GM12873 (cell line): ENCODE results near the gene RHEX.

Source experiments
- TF ChIP-seq, protein P1 (sequence below): IDR thresholded peaks from 2 replicates; pipeline ENCODE4 v1.5.1; 2012; ENCODE audit warnings: low read depth, mild to moderate bottlenecking, moderate library complexity, low read length, control low read depth; ENCODE audit not compliant: insufficient read depth; ENCODE audit errors: missing control alignments

Gene RHEX

DNA sequence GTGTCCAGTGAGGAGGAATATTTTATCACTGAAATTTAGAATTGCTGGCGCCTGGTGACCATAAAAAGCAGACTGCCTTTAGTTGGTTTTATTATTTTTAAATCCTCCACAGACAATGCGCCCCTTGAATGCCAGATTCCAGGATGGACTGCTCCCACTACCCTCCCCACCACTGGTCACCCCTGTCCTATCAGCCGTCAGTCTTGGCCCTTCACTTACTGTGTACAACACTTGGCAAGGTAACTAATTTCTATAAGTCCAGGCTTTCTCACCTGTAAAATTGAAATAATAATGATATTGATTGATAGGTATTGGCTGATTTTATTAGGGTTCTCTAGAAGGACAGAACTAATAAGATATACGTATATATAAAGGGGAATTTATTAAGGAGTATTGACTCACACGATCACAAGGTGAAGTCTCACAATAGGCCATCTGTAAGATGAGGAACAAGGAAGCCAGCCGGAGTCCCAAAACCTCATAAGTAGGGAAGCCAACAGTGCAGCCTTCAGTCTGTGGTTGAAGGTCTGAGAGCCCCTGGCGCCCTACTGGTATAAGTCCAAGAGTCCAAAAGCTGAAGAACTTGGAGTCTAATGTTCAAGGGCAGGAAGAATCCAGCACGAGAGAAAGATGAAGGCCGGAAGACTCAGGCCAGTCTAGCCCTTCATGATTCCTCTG, 17.8 kb downstream of the RHEX start:
- TF ChIP-seq, protein P1, sequence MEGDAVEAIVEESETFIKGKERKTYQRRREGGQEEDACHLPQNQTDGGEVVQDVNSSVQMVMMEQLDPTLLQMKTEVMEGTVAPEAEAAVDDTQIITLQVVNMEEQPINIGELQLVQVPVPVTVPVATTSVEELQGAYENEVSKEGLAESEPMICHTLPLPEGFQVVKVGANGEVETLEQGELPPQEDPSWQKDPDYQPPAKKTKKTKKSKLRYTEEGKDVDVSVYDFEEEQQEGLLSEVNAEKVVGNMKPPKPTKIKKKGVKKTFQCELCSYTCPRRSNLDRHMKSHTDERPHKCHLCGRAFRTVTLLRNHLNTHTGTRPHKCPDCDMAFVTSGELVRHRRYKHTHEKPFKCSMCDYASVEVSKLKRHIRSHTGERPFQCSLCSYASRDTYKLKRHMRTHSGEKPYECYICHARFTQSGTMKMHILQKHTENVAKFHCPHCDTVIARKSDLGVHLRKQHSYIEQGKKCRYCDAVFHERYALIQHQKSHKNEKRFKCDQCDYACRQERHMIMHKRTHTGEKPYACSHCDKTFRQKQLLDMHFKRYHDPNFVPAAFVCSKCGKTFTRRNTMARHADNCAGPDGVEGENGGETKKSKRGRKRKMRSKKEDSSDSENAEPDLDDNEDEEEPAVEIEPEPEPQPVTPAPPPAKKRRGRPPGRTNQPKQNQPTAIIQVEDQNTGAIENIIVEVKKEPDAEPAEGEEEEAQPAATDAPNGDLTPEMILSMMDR: no peak

DNA sequence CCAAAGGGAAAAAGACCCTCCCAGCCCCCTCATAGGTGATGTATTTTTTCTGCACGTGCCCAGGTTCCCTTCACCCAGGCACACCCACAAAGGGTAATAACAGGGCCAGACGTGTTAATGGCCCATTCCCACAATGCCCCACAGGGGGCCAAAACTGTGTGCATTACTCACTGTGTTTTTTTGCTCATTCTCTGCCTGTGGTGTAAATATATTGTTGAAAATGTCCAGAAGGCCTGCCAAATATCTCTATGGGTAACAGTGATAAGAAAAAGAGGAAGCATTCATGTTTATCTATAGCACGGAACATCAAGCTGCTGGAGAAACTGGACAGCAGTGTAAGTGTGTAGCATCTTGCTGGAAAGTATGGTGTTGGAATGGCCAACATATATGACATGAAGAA, 21.9 kb downstream of the RHEX start:
- TF ChIP-seq, protein P1: peak; percentile 34

DNA sequence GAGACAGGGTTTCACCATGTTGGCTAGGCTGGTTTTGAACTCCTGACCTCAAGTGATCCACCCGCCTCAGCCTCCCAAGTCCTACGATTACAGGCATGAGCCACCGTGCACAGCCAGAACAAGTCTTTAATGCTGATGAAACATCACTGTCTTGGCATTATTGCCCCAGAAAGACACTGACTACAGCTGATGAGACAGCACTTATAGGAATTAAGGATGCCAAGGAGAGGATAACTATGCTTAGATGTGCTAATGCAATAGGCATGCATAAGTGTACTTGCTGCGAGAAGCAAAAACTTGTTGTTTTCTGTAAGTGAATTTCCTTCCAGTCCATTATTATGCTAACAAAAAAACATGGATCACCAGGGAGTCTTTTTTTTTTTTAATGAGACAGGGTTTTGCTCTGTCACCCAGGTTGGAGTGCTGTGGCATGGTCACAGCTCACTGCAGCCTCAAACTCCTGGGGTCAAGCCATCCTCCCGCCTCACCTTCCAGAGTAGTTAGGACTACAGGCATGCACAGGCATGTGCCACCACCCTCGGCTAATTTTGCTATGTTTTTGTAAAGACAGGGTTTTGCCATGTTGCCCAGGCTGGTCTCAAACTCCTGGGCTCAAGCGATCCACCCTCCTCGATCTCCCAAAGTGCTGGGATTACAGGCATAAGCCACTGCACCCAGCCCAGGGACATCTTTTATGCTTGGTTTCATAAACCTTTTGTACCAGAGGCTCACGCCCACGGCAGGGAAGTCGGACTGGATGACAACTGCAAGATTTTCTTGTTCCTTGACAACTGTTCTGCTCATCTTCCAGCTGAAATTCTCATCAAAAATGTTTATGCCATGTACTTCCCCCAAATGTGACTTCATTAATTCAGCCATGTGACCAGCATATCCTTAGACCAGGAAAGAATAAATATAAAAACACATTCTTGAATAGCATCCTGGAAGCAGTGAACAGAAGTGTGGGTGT, 23.1 kb downstream of the RHEX start:
- TF ChIP-seq, protein P1: no peak

DNA sequence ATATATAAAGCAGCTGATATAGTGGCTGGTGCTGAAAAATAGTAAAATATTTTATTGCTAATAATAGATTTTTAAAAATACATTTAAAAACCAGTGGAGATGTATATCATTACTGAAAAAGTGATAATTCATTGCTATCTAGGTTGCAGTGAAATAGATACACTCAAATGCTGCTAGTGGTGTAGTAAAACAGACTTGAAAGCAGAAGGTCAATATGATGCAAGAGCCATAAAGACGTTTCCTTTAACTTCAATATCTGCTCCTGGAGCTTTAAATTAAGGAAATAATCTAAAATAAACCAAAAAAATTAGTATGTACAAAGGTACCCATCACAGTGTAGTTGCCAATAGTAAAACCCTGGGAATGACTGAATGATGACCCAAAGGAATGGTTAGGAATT, 26.2 kb downstream of the RHEX start:
- TF ChIP-seq, protein P1: no peak

DNA sequence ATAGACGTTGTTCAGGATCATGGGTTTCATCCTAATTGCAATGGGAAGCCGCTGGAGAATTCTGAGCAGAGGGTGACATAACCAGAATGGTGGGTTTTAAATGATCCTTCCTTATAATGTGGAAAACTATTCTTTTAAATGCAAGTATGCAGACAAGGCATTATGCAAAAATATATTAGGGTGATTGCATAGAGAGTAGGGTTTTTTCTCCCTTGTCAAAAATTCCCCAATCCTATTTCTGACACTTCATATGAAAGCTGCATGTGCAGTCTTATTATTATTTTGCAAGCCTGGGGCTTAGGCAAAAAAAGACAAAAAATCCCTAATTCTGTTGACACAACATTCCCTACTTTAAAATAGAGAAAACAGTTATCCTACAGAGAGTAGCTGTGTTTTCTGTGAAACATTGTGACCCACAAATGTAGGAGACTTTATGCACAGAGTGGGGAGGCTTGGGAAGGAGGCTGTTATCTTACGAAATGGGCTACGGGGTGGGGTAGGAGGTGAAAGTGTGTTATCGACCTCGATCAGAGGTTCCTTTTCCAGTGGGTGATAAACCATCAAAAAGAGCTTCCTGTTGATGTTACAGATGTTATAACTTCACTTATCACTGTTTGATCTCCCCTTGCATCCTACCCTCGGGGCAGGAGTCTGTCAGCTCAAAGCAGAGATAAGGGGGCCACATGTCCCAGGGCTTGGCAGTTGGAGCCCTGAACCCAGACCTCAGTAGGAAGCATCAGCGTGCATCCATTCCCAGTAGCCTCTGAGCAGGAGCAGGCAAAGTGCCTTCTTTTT, 27.2 kb downstream of the RHEX start:
- TF ChIP-seq, protein P1: no peak

DNA sequence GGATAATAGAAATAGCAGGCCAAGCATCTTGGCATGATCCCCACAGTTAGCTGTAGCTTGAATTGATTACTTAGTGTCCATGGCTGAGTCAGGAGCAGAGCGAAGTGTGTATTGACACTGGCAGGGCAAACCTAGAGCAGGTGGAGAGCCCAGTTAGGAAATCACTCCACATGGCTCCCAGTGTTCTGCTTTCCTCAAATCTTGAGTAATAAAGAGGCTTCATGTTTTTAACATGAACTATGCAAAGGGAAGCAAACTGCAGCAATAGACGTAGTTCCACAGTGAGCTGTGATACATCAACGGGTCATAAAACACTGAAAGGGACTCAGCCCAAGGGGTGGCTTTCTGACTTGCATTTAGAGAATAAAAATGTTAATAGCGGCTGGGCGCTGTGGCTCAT, 28.9 kb downstream of the RHEX start:
- TF ChIP-seq, protein P1: no peak
